Hematopoietic multipotent progenitor cell treated with erythropoietin and hydrocortisone succinate and interleukin-3 and kit ligand, for 4 days (in vitro differentiated cells): ENCODE data around the gene CMC2.
A peak's percentile ranks its signal among the peaks of the same experiment; 100 is the strongest.

Experiments used
- DNase-seq: peaks from one replicate; pipeline ENCODE4 v3.0.0-alpha.2; 2015

The CMC2 gene

GRCh38 chr16:80971819-80972218, 34.9 kb downstream of the CMC2 start:
- no peak for DNase-seq

GRCh38 chr16:80969114-80969484, 37.6 kb downstream of the CMC2 start:
- no peak for DNase-seq

- DNase-seq = no peak
Measured at GRCh38 chr16:80968386-80969113, 38.1 kb downstream of the CMC2 start.

GRCh38 chr16:80966617-80967016, 40.1 kb downstream of the CMC2 start:
- DNase-seq = no peak

- no peak for DNase-seq
Measured at GRCh38 chr16:80964351-80964750, 42.3 kb downstream of the CMC2 start.

GRCh38 chr16:80962879-80963278, 43.8 kb downstream of the CMC2 start:
- no peak for DNase-seq

GRCh38 chr16:80958284-80958683, 48.4 kb downstream of the CMC2 start:
- DNase-seq = no peak

- no peak for DNase-seq
Measured at GRCh38 chr16:80954985-80955384, 51.7 kb downstream of the CMC2 start.

GRCh38 chr16:80948886-80949493, 57.7 kb downstream of the CMC2 start:
- DNase-seq = peak; percentile 79

GRCh38 chr16:80947708-80948625, 58.7 kb downstream of the CMC2 start:
- no peak for DNase-seq

- no peak for DNase-seq
Measured at GRCh38 chr16:80947239-80947638, 59.4 kb downstream of the CMC2 start.

- DNase-seq = no peak
Measured at GRCh38 chr16:80946481-80946880, 60.2 kb downstream of the CMC2 start.

- no peak for DNase-seq
Measured at GRCh38 chr16:80940069-80940856, 66.4 kb downstream of the CMC2 start.

- DNase-seq = no peak
Measured at GRCh38 chr16:80938879-80939260, 67.8 kb downstream of the CMC2 start.

GRCh38 chr16:80938004-80938878, 68.4 kb downstream of the CMC2 start:
- DNase-seq = no peak

GRCh38 chr16:80936410-80936809, 70.3 kb downstream of the CMC2 start:
- DNase-seq = no peak

GRCh38 chr16:80935691-80936090, 71.0 kb downstream of the CMC2 start:
- no peak for DNase-seq

GRCh38 chr16:80932708-80933095, 74.0 kb downstream of the CMC2 start:
- peak; percentile 18 for DNase-seq

- DNase-seq = peak; percentile 54
Measured at GRCh38 chr16:80931801-80932707, 74.6 kb downstream of the CMC2 start.

GRCh38 chr16:80924372-80924978, 82.2 kb downstream of the CMC2 start:
- DNase-seq = peak; percentile 76
